ENCODE measurements around the gene DRD5. TPM values are rescaled to one million over a fixed set of nuclear protein-coding genes. Genes with fewer than 3 reads are reported as not detected.

Gene DRD5
- total RNA-seq, 1 experiment from 2014 or later = not detected

- no peak for DNase-seq (ENCODE audit: low spot score)
These were observed 34.9 kb downstream of the DRD5 start for GRCh38 chr4:9816285-9816684.

GRCh38 chr4:9820343-9820742 is 38.9 kb downstream of the DRD5 start:
- no peak for DNase-seq (ENCODE audit: low spot score)

- no peak for DNase-seq (ENCODE audit: low spot score)
These were observed 43.6 kb downstream of the DRD5 start for GRCh38 chr4:9825049-9825448.

- no peak for DNase-seq (ENCODE audit: low spot score)
These were observed 45.1 kb downstream of the DRD5 start for GRCh38 chr4:9826551-9826950.

- no peak for DNase-seq (ENCODE audit: low spot score)
These were observed 51.2 kb downstream of the DRD5 start for GRCh38 chr4:9832640-9833039.

- DNase-seq (ENCODE audit: low spot score) = no peak
These were observed 52.0 kb downstream of the DRD5 start for GRCh38 chr4:9833421-9833820.

Other genes starting within 250 kb of the DRD5 start
- gene SLC2A9, start 239.9 kb downstream of the DRD5 start, total RNA-seq (2014; rRNA removed; shearing (Covaris generic)) = not detected in 2 replicates

All from A172 (cell line).